ENCODE data around the gene VKORC1. TPM values are rescaled to one million over a fixed set of nuclear protein-coding genes. Genes with fewer than 3 reads are reported as not detected.
A peak's percentile ranks its signal among the peaks of the same experiment; 100 is the strongest.

The VKORC1 gene
- total RNA-seq, 4 donors from 2014 or later = 85.6 to 128 (median 99.3) TPM

GRCh38 chr16:31067342-31067741 lies 27.3 kb downstream of the VKORC1 start:
- TF ChIP-seq CTCF (IDR thresholded peaks at IDR 0.05) = no peak
- no peak for ATAC-seq (ENCODE audit: low FRiP score)

GRCh38 chr16:31064882-31065461 lies 29.6 kb downstream of the VKORC1 start:
- DNase-seq (ENCODE audit: low spot score) (peak; percentile 31), ATAC-seq (ENCODE audit: low FRiP score) (peak; percentile 94)
- no peak for TF ChIP-seq CTCF (IDR thresholded peaks at IDR 0.05)

More at GRCh38 chr16:31067342-31067741, 27.3 kb downstream of the VKORC1 start:
- DNase-seq (ENCODE audit: low spot score) = no peak

- ATAC-seq (ENCODE audit: low FRiP score) = no peak
Measured at GRCh38 chr16:31063843-31064611, 30.6 kb downstream of the VKORC1 start.

GRCh38 chr16:31063495-31063842 lies 31.1 kb downstream of the VKORC1 start:
- DNase-seq (ENCODE audit: low spot score) = no peak
- no peak for ATAC-seq (ENCODE audit: low FRiP score)
- no peak for TF ChIP-seq CTCF (IDR thresholded peaks at IDR 0.05)

More at GRCh38 chr16:31063843-31064611, 30.6 kb downstream of the VKORC1 start:
- no peak for TF ChIP-seq CTCF (IDR thresholded peaks at IDR 0.05)
- DNase-seq (ENCODE audit: low spot score) = no peak

- ATAC-seq (ENCODE audit: low FRiP score) = no peak
- TF ChIP-seq CTCF (IDR thresholded peaks at IDR 0.05) = no peak
- DNase-seq (ENCODE audit: low spot score) = no peak
Measured at GRCh38 chr16:31061813-31062440, 32.7 kb downstream of the VKORC1 start.

- ATAC-seq (ENCODE audit: low FRiP score) (no peak), DNase-seq (ENCODE audit: low spot score) (no peak)
- no peak for TF ChIP-seq CTCF (IDR thresholded peaks at IDR 0.05)
Measured at GRCh38 chr16:31061126-31061812, 33.3 kb downstream of the VKORC1 start.

Measured in omental fat pad (tissue), 4 donors.